T-helper 1 cell treated with Interleukin-12 subunit alpha and Interleukin-12 subunit beta and Interleukin-4 antibody, amounts not matched to agents 30 ng/mL and 1 ng/mL, for 36 hours (primary cell): ENCODE measurements around the gene SEC31A. TPM values are rescaled to one million over a fixed set of nuclear protein-coding genes. Genes with fewer than 3 reads are reported as not detected.

Experiments used
- intact Hi-C: fragments of 100-400 bp; cut with micrococcal nuclease; formaldehyde crosslinking; loops from one replicate; pipeline ENCODE4 v1.15.1; 2024
- total RNA-seq: library from RNA; stranded (reverse); gene quantifications from 2 replicates; pipeline ENCODE4 v1.2.3, GENCODE V29; 2022

Gene SEC31A
- total RNA-seq, 1 donor from 2014 or later = 174 TPM

- intact Hi-C loops = no loop called here
These were observed 117.9 kb downstream of the SEC31A start for GRCh38 chr4:82773057-82773456.

DNA sequence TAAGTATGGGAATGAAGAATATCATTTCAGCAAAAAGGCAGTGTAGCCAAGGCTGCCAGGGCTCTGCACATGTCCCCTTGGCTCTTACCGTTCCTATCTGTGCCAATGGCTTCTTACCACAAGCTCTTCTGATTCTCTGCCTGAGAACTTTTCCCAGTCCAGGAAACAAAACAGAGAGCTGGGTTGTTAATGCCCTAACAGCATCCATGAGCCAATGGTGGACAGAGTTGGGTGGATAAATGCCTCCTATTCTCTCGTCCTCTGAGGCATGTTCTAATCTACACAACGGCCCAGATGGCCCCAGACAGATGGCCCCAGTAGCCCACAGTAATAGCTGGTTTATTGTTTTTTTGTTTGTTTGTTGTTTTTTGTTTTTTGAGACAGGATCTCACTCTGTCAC lies 120.3 kb downstream of the SEC31A start:
- intact Hi-C loops = no loop called here

Other genes starting within 250 kb of the SEC31A start
- 0.22 and 0.25 TPM in 2 replicates for gene SCD5, start 92.4 kb downstream of the SEC31A start, total RNA-seq
- 1.3 and 1.8 TPM in 2 replicates for gene THAP9, start 9.6 kb upstream of the SEC31A start, total RNA-seq
- 30.1 and 30.4 TPM in 2 replicates for gene LIN54, start 119.7 kb upstream of the SEC31A start, total RNA-seq
- gene COPS4, start 144.0 kb upstream of the SEC31A start, total RNA-seq = 30.3 and 33.1 TPM in 2 replicates
- 200 TPM in 2 replicates for gene PLAC8, start 223.6 kb upstream of the SEC31A start, total RNA-seq